ENCODE results near the gene WFDC10A.
A peak's percentile ranks its signal among the peaks of the same experiment; 100 is the strongest.
"Not testable (repeated sequence)": the region's sequence is repeated elsewhere in the genome, so short reads cannot be mapped to it uniquely, and the experiment has no call there.

Gene WFDC10A

DNA sequence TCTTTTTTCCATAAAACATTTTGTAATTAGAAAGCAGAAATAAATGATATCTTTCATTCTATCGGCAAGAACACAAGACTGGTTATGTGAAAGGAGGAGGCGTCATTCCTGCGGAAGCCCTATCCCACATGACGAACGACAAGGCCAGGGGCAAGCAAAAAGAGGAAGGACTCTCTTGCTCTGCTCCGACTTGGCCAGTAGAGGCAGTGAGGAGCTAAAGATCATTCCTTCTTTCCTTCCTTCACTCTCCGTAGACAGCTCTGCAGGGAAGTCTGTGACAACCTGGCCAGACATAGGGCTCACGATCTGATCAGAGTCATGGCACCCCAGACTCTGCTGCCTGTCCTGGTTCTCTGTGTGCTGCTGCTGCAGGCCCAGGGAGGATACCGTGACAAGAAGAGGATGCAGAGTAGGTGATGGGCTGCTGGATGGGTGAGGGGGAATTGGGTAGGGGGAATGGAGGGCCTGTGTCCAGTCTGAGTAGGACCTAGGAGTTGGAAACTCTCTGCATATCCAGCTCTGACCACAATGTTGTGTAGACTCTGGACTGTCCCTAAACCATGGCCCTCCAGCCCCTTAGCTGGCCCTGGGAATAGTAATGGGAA lies at the start of gene WFDC10A:
TSS of gene WFDC10A (plus strand) at position 244 of the 605 bp plus-strand sequence. CDS start at position 319, 75 bp downstream.
- DNase-seq (ENCODE audit: low read depth): peak; percentile 65

DNA sequence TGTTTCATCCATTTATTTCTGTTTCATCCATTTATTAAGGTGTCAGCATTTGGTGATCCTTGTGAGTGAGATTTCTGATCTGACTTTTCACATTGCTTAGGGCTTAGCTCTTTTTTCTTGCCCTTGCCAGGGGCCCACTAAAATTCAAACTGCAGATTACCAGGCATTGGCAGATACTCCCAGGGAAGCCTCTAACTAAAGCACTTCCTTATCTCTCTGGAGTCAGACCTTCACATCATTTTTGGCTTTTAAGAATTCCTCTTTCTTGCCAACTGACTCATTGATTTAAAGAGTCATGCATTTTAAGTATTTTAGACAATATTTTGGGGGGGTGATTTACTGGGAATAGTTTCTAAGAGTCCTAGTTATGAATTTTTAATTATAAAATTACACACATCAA lies 47.8 kb upstream of the WFDC10A start:
- DNase-seq (ENCODE audit: low read depth): no peak

- DNase-seq (ENCODE audit: low read depth): no peak
These were observed 46.0 kb upstream of the WFDC10A start for GRCh38 chr20:45583502-45583901.

DNA sequence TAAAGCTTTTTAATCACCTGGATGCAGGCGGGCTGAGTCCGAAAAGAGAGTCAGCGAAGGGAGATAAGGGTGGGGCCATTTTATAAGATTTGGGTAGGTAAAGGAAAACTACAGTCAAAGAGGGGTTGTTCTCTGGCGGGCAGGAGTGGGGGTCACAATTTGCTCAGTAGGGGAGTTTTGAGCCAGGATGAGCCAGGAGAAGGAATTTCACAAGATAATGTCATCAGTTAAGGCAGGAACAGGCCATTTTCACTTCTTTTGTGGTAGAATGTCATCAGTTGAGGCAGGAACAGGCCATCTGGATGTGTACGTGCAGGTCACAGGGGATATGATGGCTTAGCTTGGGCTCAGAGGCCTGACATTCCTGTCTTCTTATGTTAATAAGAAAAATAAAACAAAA lies 45.2 kb upstream of the WFDC10A start:
- not testable (repeated sequence) for DNase-seq (ENCODE audit: low read depth)

GRCh38 chr20:45585986-45586385 lies 43.6 kb upstream of the WFDC10A start:
- DNase-seq (ENCODE audit: low read depth): not testable (repeated sequence)

DNA sequence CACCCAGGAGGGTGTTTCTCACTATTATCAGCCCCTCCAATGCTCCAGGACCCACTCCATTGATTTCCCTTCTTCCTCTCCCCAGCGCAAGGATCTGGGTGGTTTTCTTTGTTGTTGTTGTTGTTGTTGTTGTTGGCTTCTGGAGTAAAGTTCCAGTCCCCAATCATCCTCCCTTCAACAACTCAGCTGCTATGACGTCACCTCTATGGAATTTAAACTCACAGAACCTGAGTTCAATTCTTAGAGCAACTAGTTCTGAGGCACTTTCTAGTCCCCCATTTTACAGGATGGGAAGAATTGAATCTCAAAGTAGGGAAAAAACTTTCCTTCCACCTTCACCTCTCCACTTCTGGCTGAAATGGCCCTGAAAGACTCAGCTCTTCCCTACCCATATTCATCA lies 40.7 kb upstream of the WFDC10A start:
- no peak for DNase-seq (ENCODE audit: low read depth)

DNA sequence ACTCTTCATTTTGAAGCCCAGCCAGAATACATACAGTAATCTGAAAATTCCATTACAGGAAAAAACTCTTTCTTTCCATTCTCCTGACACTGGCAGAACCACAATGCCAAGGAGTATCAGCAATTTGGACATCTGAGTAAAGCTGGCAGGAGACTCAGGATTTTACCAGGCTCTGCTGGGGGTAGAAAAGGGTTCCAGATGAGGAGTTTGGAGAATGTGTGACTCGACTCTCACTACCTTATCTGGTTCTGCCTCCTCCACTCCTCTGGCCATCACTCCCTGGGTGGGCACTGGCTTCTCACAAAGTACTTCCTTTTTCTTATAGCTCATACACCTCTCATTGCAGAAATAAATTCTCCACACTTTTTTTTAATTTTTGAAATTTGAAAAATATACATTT lies 39.8 kb upstream of the WFDC10A start:
- no peak for DNase-seq (ENCODE audit: low read depth)

DNA sequence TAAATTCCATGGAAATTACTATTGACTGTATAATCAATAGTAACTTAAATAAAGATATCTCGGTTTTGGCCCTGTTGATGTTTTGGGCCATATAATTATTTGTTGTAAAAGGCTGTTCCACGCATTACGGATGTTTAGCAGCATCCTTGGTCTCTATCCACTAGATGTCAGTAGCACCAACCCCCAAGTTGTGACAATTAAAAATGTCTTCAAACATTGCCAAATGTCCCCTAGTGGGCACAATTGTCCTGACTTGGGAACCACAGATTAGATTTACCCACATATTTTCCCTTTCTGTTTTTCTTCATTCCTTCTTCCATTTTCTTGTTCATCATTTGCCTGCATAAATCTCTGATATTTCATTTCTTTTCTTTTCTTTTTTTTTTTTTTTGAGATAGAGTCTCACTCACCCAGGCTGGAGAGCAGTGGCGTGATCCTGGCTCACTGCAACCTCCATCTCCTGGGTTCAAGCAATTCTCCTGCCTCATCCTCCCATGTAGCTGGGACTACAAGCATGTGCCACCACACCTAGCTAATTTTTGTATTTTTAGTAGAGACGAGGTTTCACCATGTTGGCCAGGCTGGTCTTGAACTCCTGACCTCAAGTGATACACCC lies 36.9 kb upstream of the WFDC10A start:
- peak; percentile 28 for DNase-seq (ENCODE audit: low read depth)

DNA sequence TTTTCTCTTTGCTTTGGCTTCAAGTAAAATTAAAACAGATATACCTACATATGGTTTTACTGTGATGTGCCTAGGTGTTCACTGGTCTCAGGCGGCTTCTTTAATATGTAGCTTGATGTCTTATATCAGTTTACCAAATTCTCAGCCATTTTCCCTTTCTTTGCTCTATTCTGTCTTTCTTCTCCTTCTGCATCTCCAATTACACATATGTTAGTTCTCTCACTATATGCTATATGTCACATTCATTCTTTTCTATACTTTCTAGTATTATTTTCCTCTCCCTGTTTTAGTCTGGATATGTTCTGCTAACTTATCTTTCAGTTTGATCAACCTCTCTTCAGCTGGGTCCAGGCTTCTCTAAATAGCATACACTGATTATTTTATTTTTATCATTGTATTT lies 36.0 kb upstream of the WFDC10A start:
- DNase-seq (ENCODE audit: low read depth): no peak

- no peak for DNase-seq (ENCODE audit: low read depth)
These were observed 34.3 kb upstream of the WFDC10A start for GRCh38 chr20:45595235-45595634.

DNA sequence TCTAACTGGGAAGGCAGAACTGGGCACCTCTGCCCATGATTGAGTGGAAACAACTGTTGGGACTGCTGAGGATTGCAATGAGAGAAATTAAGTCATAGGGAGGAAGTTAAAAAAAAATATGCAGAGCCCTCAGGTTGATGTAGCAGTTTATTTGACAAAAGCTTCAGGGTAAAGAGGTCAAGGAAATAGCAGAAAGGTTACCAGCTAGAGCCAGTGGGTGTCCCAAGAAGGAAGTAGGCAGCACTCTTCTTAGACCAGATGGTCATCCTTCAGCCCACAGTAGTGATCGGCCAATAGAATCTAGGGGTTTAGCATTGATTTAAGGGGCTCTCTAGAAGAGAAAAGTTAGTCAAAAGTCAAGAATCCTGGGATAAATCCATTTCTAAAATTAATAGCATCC lies 21.7 kb upstream of the WFDC10A start:
- no peak for DNase-seq (ENCODE audit: low read depth)

GRCh38 chr20:45611054-45611453 lies 18.5 kb upstream of the WFDC10A start:
- peak; percentile 93 for DNase-seq (ENCODE audit: low read depth)

DNA sequence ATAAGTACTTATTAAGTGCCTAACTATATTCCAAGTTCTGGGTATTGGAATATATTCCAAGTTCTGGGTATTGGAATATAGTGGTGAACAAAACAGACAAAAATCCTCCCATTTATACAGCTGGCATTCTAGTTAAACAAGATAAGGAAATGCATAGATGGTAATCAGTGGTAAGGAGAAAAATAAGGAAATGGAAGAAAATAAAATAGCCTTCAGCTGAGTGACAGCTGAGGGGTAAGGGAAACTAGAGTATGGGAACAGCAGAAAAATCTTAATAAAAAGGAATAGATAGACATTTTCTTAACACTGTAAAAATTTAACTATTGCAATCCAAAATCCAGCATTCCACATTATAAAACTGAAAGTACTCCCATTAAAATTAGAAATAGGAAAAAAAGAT lies 17.2 kb upstream of the WFDC10A start:
- no peak for DNase-seq (ENCODE audit: low read depth)

- DNase-seq (ENCODE audit: low read depth): no peak
These were observed 11.9 kb upstream of the WFDC10A start for GRCh38 chr20:45617591-45617990.

GRCh38 chr20:45621593-45621992 lies 7.9 kb upstream of the WFDC10A start:
- DNase-seq (ENCODE audit: low read depth): no peak

DNA sequence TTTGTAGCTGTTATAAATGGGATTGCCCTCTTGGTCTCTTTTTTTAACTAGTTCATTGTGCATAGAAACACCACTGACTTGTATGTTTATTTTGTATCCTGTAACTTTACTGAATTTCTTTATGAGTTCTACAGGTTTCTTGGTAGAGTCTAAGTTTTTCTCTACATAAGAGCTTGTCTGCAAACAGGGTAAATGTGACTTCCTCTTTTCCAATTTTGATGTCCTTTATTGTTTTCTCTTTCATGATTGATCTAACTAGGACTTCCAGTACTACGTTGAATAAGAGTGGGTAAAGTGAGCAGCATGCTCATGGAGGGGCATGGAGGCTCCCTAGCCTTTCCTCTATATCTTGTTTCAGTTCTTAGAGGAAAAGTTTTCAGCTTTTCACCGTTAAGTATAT lies 3.0 kb upstream of the WFDC10A start:
- no peak for DNase-seq (ENCODE audit: low read depth)

DNA sequence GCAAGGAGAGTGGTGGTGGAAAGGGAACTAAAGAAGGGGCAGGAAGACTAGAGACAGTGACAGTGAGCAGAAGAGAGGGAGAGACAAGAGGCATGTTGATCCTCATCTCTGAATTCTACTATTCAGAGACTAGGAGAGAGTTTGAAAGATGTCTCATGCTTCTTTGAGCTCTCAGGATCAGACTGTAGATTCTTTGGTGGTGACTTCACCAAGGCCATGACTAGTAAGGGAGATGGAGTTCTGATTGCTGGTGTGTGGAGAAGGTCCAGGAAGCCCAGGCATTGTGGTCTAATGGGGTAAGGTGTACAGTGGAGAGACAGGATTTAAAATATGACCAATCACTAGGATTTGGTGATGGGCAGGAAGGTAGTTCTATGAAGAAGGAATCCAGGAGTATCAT lies 832 bp downstream of the WFDC10A start:
- no peak for DNase-seq (ENCODE audit: low read depth)

DNA sequence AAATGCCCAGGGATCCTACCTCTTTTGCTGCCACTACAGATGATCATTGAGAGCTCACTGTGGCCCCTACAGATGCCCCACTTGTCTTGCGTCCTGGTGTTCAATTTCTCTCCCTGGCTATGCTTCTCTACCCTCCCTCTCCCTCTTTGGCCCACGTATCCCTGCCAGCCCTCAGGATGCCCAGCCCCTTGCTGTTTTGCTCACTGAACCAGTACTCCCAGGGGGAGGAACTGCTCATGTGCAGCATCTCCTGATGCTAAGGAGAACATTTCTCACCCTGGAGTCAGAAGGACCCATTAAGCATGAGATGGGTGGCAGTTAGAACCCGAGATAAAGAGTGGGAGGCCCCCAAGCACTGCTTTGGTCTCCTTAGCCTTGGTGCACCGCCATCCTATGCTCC lies 1.6 kb downstream of the WFDC10A start, which contains the start of gene WFDC9:
TSS of gene WFDC9 (minus strand) at position 101 of the 400 bp plus-strand sequence. CDS start 21,103 bp downstream, outside the sequence.
- no peak for DNase-seq (ENCODE audit: low read depth)

DNA sequence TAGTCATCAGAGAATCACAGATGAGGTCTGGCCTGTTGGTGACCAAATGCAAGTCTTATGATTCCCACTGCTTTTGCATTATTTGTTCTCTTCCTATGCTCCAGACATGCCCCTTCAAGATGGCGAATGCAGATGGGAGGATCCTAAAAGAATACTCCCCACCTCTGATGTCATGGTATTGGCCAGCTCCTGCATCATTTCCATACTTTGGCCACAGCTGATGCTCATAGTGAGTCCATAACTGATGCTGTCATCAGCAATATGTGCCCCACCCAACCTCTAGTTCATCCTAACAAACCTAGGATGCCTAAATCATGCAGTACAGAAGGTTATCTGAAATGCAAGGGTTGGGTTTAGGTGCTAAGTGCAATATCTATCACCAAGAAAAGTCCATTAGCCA lies 7.0 kb downstream of the WFDC10A start:
- no peak for DNase-seq (ENCODE audit: low read depth)

- DNase-seq (ENCODE audit: low read depth): no peak
These were observed 10.1 kb downstream of the WFDC10A start for GRCh38 chr20:45639687-45640086.

GRCh38 chr20:45641076-45641475 lies 11.5 kb downstream of the WFDC10A start:
- not testable (repeated sequence) for DNase-seq (ENCODE audit: low read depth)

- DNase-seq (ENCODE audit: low read depth): not testable (repeated sequence)
These were observed 16.3 kb downstream of the WFDC10A start for GRCh38 chr20:45645869-45646268.

DNA sequence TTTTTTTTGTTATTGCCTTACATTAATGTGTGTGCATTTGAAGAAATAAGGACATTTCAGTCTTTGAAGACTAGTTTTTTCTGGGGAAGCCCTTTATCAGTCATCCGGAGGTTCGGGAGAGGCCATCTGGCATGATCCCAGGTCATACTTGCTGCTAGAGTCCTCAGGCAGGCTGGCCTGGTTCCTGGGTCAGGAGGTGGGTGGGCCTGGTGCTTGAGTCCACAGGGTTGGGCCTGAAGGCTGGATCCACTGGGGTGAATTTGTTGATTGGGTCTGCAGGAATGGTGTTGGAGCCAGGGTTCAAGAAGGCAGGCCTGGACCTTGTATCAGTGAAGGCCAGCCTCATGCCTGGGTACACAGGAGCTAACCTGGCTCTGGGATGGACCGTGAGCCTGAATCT lies 17.3 kb downstream of the WFDC10A start:
- no peak for DNase-seq (ENCODE audit: low read depth)

GRCh38 chr20:45647441-45648050 lies 18.0 kb downstream of the WFDC10A start:
- DNase-seq (ENCODE audit: low read depth): no peak
